Sigmoid colon (tissue), 7 donors: Measurements from ENCODE around the gene HOXB1. TPM values are rescaled to one million over a fixed set of nuclear protein-coding genes. Genes with fewer than 3 reads are reported as not detected.
A peak's percentile ranks its signal among the peaks of the same experiment; 100 is the strongest.

Source experiments
- DNase-seq: peaks from one replicate; pipeline ENCODE4 v3.0.0-alpha.2; 2019
- H3K27ac ChIP-seq, 4 donors: fragments of 200-600 bp; sonication (generic); one replicate each; pipeline ENCODE4 v1.5.1; 2016 to 2019; ENCODE audit warnings: mild to moderate bottlenecking in 1 of 4
- H3K27me3 ChIP-seq, 3 donors: fragments of 200-600 bp; sonication (generic); one replicate each; pipeline ENCODE4 v1.5.1; 2019; ENCODE audit warnings: mild to moderate bottlenecking in 1 of 3
- H3K36me3 ChIP-seq, 4 donors: fragments of 200-600 bp; sonication (generic); one replicate each; pipeline ENCODE4 v1.5.1; 2016 to 2019
- H3K4me1 ChIP-seq, 4 donors: fragments of 200-600 bp; sonication (generic); one replicate each; pipeline ENCODE4 v1.5.1; 2017 to 2019
- H3K4me3 ChIP-seq, 4 donors: fragments of 200-600 bp; sonication (generic); one replicate each; pipeline ENCODE4 v1.5.1; 2017 to 2019; ENCODE audit warnings: mild to moderate bottlenecking in 2 of 4, moderate library complexity in 1 of 4
- H3K9me3 ChIP-seq, 4 donors: fragments of 200-600 bp in 3 of 4; sonication (generic) in 3 of 4; one replicate each; pipeline versions ENCODE4 v1.5.1 to v1.6.1; 2013 to 2019
- CTCF ChIP-seq, 4 experiments: fragments of 450-650 bp in 3 of 4; fragments of 200-600 bp in 1 of 4; IDR thresholded peaks; one replicate each; pipeline ENCODE4 v1.5.1; 2016 to 2019; ENCODE audit warnings: antibody characterized with exemption in 4 of 4, mild to moderate bottlenecking in 3 of 4, moderate library complexity in 2 of 4
- EP300 ChIP-seq, 4 donors: sonication (generic); formaldehyde crosslinking; IDR thresholded peaks; one replicate each; pipeline ENCODE4 v1.6.1; 2017; ENCODE audit warnings: antibody characterized with exemption in 4 of 4
- POLR2A ChIP-seq, 2 donors: fragments of 450-650 bp; IDR thresholded peaks; one replicate each; pipeline ENCODE4 v1.6.1; 2016; ENCODE audit warnings: antibody characterized with exemption in 2 of 2, mild to moderate bottlenecking in 2 of 2, moderate library complexity in 2 of 2
- POLR2AphosphoS5 ChIP-seq, 4 donors: sonication (generic); formaldehyde crosslinking; IDR thresholded peaks; one replicate each; pipeline ENCODE4 v1.6.1; 2017; ENCODE audit warnings: antibody characterized with exemption in 4 of 4
- WGBS, 2 donors: extraction: QIAGEN DNeasy Blood & Tissue Kit; methylation state at CpG; one replicate each; pipeline ENCODE4 v1.1.7; 2013; 5-methylcytosine and 5-hydroxymethylcytosine counted together
- intact Hi-C: fragments of 100-400 bp; cut with DNase I; formaldehyde crosslinking; loops from one replicate; pipeline ENCODE4 v1.15.1; 2023
- polyA plus RNA-seq, 3 donors: library from polyadenylated mRNA; stranded (reverse); fragments of 200-250 nt; gene quantifications; one replicate each; pipeline ENCODE4 v1.2.3, GENCODE V29; 2013
- total RNA-seq, 4 donors: library from RNA; depleted of rRNA; stranded (reverse); fragments of >200 nt; gene quantifications; one replicate each; pipeline ENCODE4 v1.1.0, GENCODE V29; 2016
- donor health status: healthy with polysubstance abuse.
- donor health status: Bipolar disorder and iron deficiency.
- donor health status: healthy.

HOXB1 gene
- total and polyA plus RNA-seq, 7 donors = 0.27 to 0.92 (median 0.60) TPM; not detected in 4

- no peak for DNase-seq
- Histone ChIP-seq H3K4me1 (peaks cover 0 to 7% (median 0%) of the 10 kb centered on the region in 4 donors), H3K27me3 (no peaks in the 10 kb centered on the region), H3K27ac (peak overlapping the region in 1 of 4 donors; percentile 28), H3K36me3 (no peaks in the 10 kb centered on the region), H3K4me3 (no peak overlapping the region), H3K9me3 (no peaks in the 10 kb centered on the region)
- intact Hi-C loops = no loop called here
- 28 to 71% methylated on average over 3 of the region's 3 CpGs for WGBS, 2 donors
- TF ChIP-seq POLR2AphosphoS5 (IDR thresholded peaks at IDR 0.05) = no peak
- TF ChIP-seq CTCF (IDR thresholded peaks at IDR 0.05) = no peak
- TF ChIP-seq POLR2A (IDR thresholded peaks at IDR 0.05) = no peak
- TF ChIP-seq EP300 (IDR thresholded peaks at IDR 0.05) = no peak
Measured at GRCh38 chr17:48515925-48516900, 14.6 kb downstream of the HOXB1 start.

- no peak for DNase-seq
- H3K27me3 ChIP-seq = no peaks in the 10 kb centered on the region
- no peaks in the 10 kb centered on the region for H3K36me3 ChIP-seq
- H3K4me3 ChIP-seq = no peak overlapping the region
- no peak for TF ChIP-seq POLR2AphosphoS5 (IDR thresholded peaks at IDR 0.05)
- TF ChIP-seq CTCF (IDR thresholded peaks at IDR 0.05) = no peak
- no peak for TF ChIP-seq EP300 (IDR thresholded peaks at IDR 0.05)
- TF ChIP-seq POLR2A (IDR thresholded peaks at IDR 0.05) = no peak
- WGBS, 2 donors = 85 to 91% methylated on average over 2 of the region's 2 CpGs
- H3K4me1 ChIP-seq = peaks cover 0 to 7% (median 0%) of the 10 kb centered on the region in 4 donors
- H3K9me3 ChIP-seq = no peaks in the 10 kb centered on the region
- H3K27ac ChIP-seq = no peak overlapping the region
- intact Hi-C loops = no loop called here
Measured at GRCh38 chr17:48514477-48514876, 16.3 kb downstream of the HOXB1 start.

GRCh38 chr17:48513666-48514455 lies 16.9 kb downstream of the HOXB1 start:
- Histone ChIP-seq H3K27me3 (no peaks in the 10 kb centered on the region), H3K4me1 (peaks cover 0 to 7% (median 0%) of the 10 kb centered on the region in 4 donors), H3K4me3 (peak overlapping the region in 1 of 4 donors; percentile 18), H3K36me3 (no peaks in the 10 kb centered on the region), H3K27ac (peak overlapping the region in 2 of 4 donors; percentile 44 to 55), H3K9me3 (no peaks in the 10 kb centered on the region)
- no peak for TF ChIP-seq POLR2A (IDR thresholded peaks at IDR 0.05)
- no peak for TF ChIP-seq POLR2AphosphoS5 (IDR thresholded peaks at IDR 0.05)
- no peak for TF ChIP-seq EP300 (IDR thresholded peaks at IDR 0.05)
- no peak for TF ChIP-seq CTCF (IDR thresholded peaks at IDR 0.05)
- DNase-seq = no peak
- intact Hi-C loops = no loop called here
- WGBS, 2 donors = 82 to 83% methylated on average over 6 of the region's 6 CpGs

GRCh38 chr17:48513097-48513496 lies 17.7 kb downstream of the HOXB1 start:
- TF ChIP-seq POLR2AphosphoS5 (IDR thresholded peaks at IDR 0.05) (no peak), EP300 (IDR thresholded peaks at IDR 0.05) (no peak), POLR2A (IDR thresholded peaks at IDR 0.05) (no peak), CTCF (IDR thresholded peaks at IDR 0.05) (no peak)
- H3K36me3 ChIP-seq = no peaks in the 10 kb centered on the region
- peak overlapping the region in 3 of 4 donors; percentile 2 to 18 (median 15) for H3K4me3 ChIP-seq
- H3K9me3 ChIP-seq = no peaks in the 10 kb centered on the region
- intact Hi-C loops = no loop called here
- WGBS, 2 donors = 17 to 62% methylated on average over 7 of the region's 7 CpGs
- no peaks in the 10 kb centered on the region for H3K27me3 ChIP-seq
- peaks cover 0 to 7% (median 0%) of the 10 kb centered on the region in 4 donors for H3K4me1 ChIP-seq
- H3K27ac ChIP-seq = peak overlapping the region in 2 of 4 donors; percentile 44 to 55
- no peak for DNase-seq
